HG03457 (cell line): Measurements from ENCODE around the gene RFPL3.
"Not testable (repeated sequence)": the region's sequence is repeated elsewhere in the genome, so short reads cannot be mapped to it uniquely, and the experiment has no call there.

Experiments
- ATAC-seq: cut with Tn5 transposase; IDR thresholded peaks from one replicate; pipeline ENCODE4 v1.9.1; 2021; ENCODE audit warnings: moderate number of reproducible peaks; ENCODE audit not compliant: unreplicated experiment

RFPL3 gene

DNA sequence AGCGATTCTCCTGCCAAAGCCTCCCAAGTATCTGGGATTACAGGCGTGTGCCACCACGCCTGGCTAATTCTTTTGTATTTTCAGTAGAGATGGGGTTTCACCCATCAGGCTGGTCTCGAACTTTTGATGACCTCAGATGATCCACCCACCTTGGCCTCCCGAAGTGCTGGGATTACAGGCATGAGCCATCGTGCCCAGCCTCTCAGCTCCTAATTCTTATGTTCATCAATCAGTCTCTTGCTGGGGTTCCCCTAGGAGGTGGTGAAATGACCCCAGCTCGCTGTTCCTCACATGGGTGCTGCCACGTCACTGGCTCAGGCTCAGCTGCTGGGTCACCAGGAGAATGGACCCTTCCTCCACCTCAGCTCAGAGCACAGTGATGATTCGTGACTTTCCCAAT, at the start of gene RFPL3:
RFPL3 (plus strand) TSS at position 301 of the 400 bp plus-strand sequence. CDS start 205 bp downstream, outside the sequence.
- not testable (repeated sequence) for ATAC-seq

DNA sequence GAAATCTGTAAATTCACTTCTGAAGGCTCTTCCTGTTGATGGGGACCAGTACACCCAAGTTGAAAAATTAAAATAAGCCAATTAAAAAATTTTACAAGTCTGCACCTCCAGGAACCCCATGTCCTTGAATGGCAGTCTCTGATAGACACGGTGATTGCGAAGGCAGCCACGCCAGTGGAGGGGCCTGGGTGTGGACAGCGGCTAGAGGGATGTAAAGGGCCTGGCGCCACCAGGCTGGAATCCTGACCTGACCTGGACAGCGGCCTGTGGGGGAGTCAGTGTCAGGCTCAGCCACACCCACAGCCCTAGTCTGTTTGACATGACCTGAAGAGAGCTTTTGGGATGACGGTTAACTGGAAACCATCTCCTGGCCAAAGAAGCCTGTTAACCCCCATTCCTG, 49.5 kb upstream of the RFPL3 start:
- no peak for ATAC-seq

DNA sequence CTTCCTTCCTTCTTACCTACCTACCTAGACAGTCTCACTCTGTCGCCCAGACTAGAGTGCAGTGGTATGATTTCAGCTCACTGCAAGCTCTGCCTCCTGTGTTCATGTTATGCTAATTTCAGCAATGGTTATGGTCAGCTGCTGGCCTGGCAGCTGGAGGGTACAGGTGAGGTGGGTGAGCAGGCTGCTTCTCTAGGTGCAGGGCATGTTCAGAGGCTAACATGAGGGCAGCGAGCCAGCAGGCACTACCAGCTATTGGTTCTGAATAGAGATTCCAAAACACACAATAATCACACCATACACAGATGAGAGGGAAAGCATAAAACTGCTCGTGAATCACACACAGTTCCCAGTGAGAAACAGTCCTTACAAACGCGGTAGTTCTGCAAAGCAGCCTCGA, 48.7 kb upstream of the RFPL3 start:
- no peak for ATAC-seq

DNA sequence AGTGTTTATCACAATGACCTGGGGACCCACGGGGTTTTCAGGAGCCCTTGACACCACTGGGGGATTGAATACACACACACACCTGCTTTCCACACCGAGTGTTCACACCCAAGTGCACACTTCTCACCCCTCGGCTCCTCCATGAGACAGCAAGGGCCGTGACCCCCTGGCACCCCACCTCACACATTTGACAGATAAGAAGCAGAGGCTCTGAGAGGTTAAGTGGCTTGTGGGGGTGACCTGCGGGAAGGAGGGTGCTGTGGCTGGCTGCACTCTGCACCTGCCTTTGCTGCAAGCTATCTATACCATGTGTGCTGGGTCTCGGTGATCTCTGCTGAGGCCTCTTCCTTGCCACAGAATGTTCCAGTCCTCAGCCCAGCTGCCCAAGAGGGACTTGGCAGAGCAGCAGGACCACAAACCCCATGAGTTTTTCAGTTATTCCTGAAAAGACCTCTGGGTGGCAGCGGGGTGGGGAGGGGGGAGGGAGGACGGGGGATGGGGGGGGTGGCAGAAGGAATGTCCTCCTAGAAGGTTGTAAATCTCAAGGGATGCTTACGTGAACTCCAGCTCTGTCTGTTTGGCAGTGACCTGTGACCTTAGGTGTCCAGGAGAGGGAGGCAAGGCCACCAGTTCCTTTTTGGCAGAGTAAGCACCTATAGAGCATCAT, 47.9 kb upstream of the RFPL3 start:
- no peak for ATAC-seq

DNA sequence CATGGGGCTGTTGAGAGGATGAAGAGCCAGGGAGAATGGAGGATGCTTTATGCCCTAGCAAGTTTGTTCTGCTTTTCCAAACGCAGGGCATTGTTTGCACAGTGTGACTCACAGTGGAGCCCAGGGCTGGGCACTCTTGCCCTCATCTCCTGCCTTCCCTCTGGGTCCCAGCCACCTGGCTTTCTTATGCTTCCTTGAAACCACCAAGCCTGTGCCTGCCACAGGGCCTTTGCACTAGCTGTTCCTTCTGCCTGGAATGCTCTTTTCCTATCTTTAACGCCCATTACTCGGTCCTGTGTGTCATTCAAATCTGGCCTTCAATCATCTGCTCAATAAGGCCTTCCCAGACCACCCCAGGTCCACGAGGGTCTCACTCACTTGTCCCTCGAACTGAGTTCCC, 46.9 kb upstream of the RFPL3 start:
- ATAC-seq, result no peak

DNA sequence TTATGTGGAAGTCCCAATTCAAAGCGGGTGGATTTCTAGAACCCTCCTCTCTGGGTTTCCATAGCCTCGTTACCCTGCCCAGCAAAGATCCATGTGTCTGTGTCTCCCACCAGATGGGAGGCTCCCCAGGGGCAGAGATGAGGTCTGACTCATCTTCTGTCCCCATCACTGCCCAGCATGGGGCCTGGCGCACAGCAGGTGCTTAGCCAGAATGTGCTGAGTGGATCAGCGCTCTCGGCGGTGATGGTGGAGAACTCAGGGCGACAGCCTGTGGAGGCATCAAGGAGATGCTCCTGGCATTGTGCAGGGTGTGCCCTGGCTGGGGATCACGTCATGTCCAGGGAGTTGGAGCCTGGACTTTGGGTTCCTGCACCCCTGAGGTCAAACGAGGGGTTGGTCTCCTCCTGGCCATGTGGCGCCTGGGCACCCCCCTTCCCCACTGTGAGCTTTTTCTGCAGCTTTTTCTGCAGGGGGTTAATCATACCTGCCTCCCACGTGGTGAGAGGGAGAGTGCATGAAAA, 46.1 kb upstream of the RFPL3 start:
- no peak for ATAC-seq

DNA sequence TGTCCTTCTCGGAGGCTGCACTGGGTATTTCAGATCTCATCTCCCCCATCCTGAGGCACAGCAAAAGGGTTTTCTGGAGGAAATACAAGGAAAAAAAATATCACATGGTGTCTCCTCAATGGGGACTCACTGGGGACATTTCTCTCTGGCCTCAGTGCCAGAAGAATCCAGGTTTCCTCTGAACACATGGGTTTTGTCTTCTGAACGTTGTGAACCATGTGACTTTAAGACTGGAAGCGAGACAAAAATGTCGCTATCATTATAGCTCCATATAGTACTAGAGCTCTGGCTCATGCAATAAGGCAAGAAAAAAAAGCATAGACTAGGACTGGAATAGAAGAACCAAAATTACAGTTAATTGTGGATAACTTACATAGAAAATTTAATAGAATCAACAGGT, 44.9 kb upstream of the RFPL3 start:
- no peak for ATAC-seq

DNA sequence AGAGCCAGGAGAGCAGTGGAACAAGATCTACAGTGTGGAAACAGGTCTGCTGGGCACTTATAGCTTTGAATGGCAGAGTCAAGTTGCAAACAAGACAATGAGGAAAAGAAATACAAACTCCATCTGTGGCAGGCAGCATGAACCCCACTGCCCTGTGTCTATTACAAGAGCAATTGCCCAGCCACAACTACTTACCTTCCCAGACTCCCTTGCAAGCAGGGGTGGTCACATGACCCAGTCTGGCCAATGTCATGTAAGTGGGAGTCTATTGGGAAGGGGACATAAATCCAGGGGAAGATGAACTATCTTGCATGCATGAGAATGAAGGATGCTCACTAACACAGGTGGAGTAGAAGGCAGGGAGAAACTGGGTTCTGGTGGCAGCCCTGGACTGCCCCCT, 44.1 kb upstream of the RFPL3 start:
- no peak for ATAC-seq

DNA sequence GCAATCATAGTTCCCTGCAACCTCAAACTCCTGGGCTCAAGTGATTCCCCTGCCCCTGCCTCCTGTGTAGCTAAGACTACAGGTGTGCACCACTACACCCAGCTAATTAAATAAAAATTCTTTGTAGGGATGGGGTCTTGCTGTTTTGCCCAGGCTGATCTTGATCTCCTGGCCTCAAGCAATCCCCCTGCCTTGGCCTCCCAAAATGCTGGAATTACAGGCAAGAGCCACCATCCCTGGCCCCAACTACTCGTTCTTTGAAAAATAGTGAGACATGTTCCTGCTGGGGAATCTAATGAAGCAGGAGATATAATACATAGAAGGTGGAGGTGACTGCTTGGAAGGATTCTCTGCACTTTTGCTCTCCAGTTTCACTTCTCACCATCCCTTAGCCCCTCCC, 40.1 kb upstream of the RFPL3 start:
- no peak for ATAC-seq

DNA sequence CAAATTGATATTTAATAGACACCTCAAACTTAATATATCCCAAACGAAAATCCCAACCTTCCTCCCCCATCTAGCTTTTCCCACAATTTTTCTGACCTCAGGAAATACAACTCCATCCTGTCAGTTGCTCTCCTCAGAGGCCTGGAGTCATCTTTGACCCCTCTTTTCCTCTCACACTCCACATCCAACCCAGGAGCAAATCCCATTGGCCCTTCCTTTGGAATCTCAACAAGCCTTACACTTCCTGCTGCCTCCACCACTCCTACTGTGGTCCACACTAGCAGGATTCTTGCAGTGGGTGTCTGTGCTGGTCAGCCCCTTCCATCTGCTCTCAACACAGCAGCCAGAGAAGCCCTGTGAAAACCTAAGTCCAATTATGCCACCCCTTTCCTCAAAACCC, 39.3 kb upstream of the RFPL3 start:
- no peak for ATAC-seq

DNA sequence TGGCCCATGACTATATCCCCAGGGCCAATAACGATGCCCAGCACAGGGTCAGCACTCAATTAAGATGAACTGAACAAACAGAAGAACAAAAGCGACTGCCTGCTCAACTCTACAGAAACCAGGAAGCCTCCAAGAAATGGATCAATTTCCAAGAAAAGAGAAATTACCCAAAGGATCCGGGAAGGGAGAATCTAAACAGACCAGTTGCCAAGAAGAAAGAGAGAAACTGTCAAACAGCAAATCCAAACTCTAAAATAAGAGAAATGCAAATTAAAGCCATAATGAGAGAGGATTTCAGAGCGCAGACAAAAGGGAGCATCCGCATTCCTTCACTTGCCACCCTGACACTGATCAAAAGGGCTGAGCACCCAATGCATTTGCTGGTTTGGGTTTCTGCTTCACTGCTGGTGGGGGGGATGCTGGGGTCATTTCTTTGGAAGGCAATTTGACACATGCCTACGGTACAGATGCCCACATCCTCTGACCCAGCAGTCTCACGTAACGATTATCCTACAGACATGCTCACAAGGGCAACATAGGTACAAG, 37.7 kb upstream of the RFPL3 start:
- no peak for ATAC-seq

DNA sequence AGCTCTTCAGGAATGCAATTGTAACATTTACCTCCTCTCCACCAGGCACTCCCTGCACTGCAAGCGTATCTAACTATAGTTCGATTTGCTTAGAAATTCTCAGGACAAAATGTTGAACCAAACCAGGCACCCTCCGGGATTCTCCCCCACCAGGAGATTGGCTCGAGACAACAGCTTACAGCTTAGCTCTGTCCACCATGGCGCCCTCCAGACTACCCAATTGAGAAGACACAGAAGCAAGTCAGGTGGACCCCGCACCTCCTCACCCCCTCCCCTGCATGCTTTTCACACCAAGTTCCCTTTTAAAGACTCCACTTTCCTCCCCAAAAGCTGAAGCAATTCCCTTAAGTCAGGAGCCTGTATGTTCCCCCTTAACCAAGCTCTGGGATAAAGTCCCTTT, 34.7 kb upstream of the RFPL3 start:
- ATAC-seq, result no peak

DNA sequence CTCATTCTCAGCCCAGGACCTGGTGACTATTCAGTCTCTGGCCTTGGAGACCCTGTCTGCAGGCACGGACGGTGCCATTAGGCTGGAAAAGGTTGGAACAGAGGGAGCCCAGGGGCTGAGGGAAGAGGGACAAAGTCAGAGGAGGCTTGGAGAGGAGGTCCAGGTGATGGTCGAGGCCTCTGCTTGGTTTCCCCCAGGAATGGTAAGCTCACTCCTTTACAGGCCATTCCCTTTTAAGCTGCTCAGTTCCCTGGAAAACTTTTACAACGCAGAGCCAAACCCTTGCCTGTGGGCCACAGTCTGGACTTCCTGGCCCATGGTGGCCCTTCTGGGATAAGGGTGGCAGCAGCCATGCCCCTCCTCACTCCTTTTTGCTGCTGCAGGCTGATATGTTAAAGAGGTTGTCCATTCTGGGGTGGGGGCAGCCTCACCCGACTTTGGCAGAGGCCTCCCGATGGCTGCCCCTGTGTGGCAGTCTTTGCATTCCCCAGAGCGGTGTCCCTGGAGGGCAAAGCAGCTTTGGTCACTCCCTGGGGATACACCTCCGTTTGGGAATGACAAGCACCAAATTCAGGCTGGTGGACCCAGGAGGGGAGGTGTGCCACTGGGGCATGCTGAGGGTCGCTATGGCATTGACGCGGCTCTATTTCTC, 34.0 kb upstream of the RFPL3 start:
- ATAC-seq, result no peak

DNA sequence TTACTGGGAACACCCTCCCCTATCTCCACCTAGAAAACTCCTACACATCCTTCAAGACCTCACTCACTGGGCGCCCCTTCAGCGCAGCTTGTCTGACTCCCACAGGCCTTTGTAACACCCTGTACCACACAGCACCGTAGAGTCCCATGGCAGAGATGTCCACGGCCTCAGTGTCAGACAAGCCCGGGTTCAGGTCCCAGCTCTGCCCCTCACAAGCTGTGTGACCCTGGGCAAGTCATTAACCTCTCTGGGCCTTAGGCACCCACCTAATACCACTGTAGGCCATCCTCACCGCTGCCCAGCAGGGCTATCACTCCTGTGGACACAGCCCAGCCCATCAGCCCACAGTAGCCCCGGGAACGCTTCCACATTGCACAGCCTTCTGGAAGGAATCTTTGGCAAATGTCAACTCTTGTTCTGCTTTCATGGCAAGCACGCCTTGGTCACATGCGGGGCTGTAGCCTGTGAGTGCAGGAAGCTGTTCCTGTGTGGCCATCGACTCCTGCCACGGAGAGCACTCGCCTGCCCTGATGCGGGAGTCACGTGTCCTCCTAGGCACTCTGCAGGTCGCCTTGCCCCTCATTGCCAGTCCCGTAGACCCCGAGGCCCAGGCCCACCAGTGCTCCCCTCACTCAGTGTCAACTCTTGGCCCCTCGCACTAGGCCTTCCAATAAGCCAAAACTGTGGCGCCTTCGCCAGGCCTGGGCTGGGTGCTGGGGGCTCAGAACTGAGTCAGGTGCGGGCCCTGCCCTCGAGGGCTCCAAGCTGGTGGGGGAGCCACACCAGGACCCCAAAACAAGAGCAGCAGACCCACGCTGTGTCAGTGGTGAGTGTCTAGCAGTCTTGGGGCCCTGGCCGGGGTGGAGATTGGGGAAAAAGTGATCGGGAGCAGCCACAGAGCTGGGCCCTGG, 32.9 kb upstream of the RFPL3 start:
- ATAC-seq, result no peak

DNA sequence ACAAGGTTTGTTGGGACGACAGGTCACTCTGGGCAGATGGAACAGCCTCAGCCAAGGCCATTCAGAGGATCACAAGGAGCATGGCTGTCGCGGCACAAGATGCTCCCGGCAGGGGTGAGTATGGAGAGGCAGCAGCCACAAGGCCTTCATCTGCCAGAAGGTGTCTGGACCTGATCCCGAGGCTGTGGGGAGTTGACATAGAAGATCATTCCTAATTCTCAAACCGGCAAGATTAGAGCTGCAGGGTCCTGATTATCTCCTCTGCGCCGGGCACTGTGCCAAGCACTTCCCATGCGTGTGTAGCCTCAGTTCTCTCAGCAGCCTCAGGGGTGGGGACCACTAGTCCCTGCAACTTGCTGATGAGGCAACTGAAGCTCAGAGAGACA, 32.3 kb upstream of the RFPL3 start:
- ATAC-seq, result no peak

DNA sequence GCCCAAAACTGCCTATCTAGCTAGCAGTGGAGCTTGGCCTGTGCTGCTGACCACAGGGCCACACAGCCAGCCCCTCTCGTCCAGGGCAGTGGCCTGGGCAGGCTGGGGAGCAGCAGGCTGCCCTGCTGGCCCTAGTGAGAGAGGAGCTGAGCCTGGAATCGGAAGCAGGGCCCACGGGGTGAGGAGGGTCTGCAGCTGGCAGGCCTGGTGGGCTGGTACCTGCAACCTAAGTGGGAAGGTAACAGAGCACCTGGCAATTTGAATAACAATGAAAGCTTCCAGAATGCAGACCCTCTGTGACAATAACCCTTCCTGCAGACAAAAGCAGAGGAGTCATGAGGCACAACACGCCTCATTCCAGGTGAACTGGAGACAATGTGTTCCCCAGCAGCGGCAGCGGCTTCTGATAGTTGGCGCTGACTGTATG, 31.8 kb upstream of the RFPL3 start:
- no peak for ATAC-seq

DNA sequence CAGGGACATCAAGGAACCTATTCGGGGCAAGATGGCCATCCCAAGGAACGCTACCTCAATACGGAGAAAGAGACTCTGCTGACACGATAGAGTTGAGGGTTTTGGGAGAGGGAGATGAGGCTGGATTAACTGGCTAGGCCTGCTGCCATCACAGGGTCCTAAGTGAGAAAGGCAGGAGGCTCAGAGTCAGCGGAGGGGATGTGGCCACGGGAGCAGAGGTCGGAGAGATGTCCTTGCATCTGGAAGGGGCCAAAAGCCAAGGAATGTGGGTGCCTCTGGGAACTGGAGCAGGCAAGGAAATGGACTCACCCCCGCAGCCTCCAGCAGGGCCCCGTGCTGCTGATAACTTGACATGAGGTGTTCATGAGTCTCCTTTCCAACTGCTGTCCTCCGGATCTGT, 31.0 kb upstream of the RFPL3 start:
- ATAC-seq, result no peak

DNA sequence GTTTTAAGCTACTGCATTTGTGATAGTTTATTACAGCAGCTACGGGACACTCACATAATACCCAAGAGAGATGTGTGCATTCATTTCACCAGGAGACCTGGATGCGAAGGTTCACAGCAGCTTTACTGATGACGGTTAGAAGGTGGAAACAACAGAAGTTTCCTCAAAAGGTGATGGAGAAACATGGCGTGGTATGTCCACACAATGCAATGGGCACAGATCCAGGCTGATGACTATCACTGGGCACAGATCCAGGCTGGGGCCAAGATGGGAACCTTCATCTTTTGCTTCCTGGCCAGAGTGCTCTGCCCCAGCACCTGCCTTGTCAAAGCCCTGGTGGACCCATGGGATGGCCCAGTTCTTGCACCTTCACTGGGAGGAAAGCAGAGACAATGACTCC, 30.6 kb upstream of the RFPL3 start:
- ATAC-seq, result no peak

DNA sequence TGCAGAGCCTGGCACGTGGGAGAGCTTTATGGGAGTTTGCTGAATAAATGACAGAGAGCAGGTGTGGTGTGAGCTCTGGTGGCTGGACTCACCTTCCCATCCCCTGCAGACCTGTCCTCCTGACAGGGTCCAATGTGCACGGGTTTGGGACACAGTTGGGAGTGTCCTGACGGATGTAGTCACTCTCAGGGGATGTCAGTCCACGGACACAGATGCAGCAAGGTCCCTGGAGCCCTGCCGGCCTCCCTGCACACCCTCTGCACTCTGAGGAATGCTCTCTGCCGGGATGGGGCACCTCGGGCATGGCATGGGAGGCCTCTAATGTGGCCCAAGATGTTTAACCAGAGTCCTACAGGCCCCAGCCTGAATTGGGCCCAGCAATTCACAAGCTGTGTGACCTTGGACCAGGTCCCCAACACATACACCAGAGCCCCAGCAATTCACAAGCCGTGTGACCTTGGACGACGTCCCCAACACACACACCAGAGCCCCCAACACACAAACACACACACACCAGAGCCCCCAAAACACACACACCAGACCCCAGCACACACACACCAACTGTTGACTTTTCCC, 30.0 kb upstream of the RFPL3 start:
- no peak for ATAC-seq

DNA sequence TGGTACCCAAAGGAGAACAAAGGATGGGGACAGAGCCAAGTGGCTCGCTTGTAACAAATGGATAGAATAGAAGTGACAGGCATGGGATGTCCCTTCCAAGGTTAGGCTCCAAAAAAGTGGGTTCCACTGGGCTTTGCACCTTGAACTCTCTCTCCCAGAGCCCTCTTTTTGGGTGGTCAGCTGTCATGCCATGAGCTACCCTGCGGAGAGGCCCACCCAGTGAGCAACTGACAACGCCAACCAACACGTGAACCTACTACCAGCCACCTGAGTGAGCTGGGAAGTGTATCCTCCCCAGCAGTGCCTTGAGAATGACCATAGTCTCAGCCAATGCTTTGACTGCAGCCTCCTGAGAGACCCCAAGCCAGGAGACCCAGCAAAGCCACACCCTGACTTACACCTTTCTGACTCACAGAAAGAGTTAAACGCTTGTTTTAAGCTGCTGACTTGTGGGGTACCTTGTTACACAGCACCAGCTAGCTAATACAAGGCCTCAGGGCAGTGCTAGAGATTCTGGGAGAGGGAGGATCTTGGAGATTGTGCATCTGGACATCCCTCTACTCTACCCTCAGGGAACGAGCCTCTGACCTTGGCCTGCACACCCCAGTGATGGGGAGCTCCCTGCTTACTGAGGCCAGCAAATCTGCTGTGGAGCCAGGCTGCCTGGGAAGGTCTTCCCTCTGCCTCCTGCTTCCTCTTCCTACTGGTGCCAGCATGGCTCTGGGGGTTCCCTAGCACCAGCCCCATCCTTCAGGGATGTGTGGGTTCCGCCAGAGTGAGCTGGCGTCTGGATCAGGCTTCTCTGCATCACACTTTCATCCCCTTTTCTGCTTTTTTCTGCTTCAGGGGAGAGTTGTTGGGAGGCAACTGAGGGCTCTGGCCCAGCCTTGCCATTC, 29.1 kb upstream of the RFPL3 start:
- no peak for ATAC-seq
